ENCODE results near the gene PPARG. TPM values are rescaled to one million over a fixed set of nuclear protein-coding genes. Genes with fewer than 3 reads are reported as not detected.

PPARG gene
- total and polyA plus RNA-seq, 4 donors = 5.2 to 15.7 (median 7.0) TPM

GRCh38 chr3:12458901-12459300 lies 170.0 kb downstream of the PPARG start:
- Histone ChIP-seq H3K4me3 (ENCODE audit: low read depth in 1 of 3, low read length in 3 of 3) (no peak overlapping the region), H3K9ac (ENCODE audit: low read depth in 1 of 2, low read length in 2 of 2) (no peak overlapping the region), H3K9me3 (ENCODE audit: control insufficient read depth in 4 of 4, low read length in 3 of 4) (no peaks in the 10 kb centered on the region), H3K27me3 (ENCODE audit: control insufficient read depth in 4 of 4, insufficient read depth in 4 of 4, low read length in 3 of 4) (no peaks in the 10 kb centered on the region), H3K4me1 (ENCODE audit: control insufficient read depth in 4 of 4, insufficient read depth in 4 of 4, low read length in 3 of 4) (peaks cover 3 to 5% (median 4%) of the 10 kb centered on the region in 4 donors), H3K36me3 (ENCODE audit: control insufficient read depth in 4 of 4, insufficient read depth in 3 of 4, low read depth in 1 of 4, low read length in 3 of 4) (no peaks in the 10 kb centered on the region), H3K27ac (ENCODE audit: low read depth in 1 of 2, low read length in 2 of 2) (no peak overlapping the region)
- TF ChIP-seq JUND (IDR thresholded peaks at IDR 0.05) (no peak), TAF1 (conservative IDR thresholded peaks at IDR 0.05) (no peak), FOXA2 (IDR thresholded peaks at IDR 0.05) (no peak), EGR1 (IDR thresholded peaks at IDR 0.05; ENCODE audit: low read depth in 2 of 2) (no peak), YY1 (IDR thresholded peaks at IDR 0.05) (no peak), ATF3 (IDR thresholded peaks at IDR 0.05) (no peak), RAD21 (IDR thresholded peaks at IDR 0.05) (no peak), HNF4G (IDR thresholded peaks at IDR 0.05) (no peak)
- TF ChIP-seq, protein P1, sequence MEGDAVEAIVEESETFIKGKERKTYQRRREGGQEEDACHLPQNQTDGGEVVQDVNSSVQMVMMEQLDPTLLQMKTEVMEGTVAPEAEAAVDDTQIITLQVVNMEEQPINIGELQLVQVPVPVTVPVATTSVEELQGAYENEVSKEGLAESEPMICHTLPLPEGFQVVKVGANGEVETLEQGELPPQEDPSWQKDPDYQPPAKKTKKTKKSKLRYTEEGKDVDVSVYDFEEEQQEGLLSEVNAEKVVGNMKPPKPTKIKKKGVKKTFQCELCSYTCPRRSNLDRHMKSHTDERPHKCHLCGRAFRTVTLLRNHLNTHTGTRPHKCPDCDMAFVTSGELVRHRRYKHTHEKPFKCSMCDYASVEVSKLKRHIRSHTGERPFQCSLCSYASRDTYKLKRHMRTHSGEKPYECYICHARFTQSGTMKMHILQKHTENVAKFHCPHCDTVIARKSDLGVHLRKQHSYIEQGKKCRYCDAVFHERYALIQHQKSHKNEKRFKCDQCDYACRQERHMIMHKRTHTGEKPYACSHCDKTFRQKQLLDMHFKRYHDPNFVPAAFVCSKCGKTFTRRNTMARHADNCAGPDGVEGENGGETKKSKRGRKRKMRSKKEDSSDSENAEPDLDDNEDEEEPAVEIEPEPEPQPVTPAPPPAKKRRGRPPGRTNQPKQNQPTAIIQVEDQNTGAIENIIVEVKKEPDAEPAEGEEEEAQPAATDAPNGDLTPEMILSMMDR (IDR thresholded peaks at IDR 0.05; ENCODE audit: low read depth, low read length, missing input control) = no peak
- TF ChIP-seq, protein P2, sequence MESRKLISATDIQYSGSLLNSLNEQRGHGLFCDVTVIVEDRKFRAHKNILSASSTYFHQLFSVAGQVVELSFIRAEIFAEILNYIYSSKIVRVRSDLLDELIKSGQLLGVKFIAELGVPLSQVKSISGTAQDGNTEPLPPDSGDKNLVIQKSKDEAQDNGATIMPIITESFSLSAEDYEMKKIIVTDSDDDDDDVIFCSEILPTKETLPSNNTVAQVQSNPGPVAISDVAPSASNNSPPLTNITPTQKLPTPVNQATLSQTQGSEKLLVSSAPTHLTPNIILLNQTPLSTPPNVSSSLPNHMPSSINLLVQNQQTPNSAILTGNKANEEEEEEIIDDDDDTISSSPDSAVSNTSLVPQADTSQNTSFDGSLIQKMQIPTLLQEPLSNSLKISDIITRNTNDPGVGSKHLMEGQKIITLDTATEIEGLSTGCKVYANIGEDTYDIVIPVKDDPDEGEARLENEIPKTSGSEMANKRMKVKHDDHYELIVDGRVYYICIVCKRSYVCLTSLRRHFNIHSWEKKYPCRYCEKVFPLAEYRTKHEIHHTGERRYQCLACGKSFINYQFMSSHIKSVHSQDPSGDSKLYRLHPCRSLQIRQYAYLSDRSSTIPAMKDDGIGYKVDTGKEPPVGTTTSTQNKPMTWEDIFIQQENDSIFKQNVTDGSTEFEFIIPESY (IDR thresholded peaks at IDR 0.05) = no peak
- 83% methylated on average over 8 of the region's 8 CpGs for WGBS
- no peak for DNase-seq (ENCODE audit: low spot score)

DNA sequence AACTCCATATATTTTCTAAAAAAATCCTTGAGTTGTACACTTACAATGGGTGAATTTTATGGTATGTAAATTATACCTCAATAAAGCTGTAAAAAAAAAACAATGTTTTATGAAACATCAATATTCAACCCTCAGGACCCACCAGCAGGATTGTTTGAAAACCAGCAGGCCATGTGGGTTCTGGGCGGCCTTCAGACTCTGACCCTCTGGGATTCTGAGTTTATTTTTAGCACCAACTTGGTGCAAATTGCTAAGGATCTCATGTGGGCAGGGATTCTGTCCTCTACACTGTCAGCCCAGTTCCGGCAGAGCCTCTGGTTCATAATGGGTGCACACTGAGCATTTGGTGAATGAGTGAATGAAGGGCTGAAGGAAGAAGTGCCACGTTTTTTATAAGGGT lies 171.3 kb downstream of the PPARG start:
- Histone ChIP-seq H3K4me1 (ENCODE audit: control insufficient read depth in 4 of 4, insufficient read depth in 4 of 4, low read length in 3 of 4) (peaks cover 3 to 10% (median 6%) of the 10 kb centered on the region in 4 donors), H3K27ac (ENCODE audit: low read depth in 1 of 2, low read length in 2 of 2) (no peak overlapping the region), H3K9ac (ENCODE audit: low read depth in 1 of 2, low read length in 2 of 2) (no peak overlapping the region), H3K27me3 (ENCODE audit: control insufficient read depth in 4 of 4, insufficient read depth in 4 of 4, low read length in 3 of 4) (no peaks in the 10 kb centered on the region), H3K36me3 (ENCODE audit: control insufficient read depth in 4 of 4, insufficient read depth in 3 of 4, low read depth in 1 of 4, low read length in 3 of 4) (no peaks in the 10 kb centered on the region), H3K9me3 (ENCODE audit: control insufficient read depth in 4 of 4, low read length in 3 of 4) (no peaks in the 10 kb centered on the region), H3K4me3 (ENCODE audit: low read depth in 1 of 3, low read length in 3 of 3) (no peak overlapping the region)
- TF ChIP-seq YY1 (IDR thresholded peaks at IDR 0.05) (no peak), HNF4A (conservative IDR thresholded peaks at IDR 0.05) (peak in 1 of 2 donors; percentile 10)
- DNase-seq (ENCODE audit: low spot score) = no peak
- WGBS = 83% methylated on average over 3 of the region's 3 CpGs

- Histone ChIP-seq H3K9me3 (ENCODE audit: control insufficient read depth in 4 of 4, low read length in 3 of 4) (no peaks in the 10 kb centered on the region), H3K4me1 (ENCODE audit: control insufficient read depth in 4 of 4, insufficient read depth in 4 of 4, low read length in 3 of 4) (peaks cover 3 to 10% (median 6%) of the 10 kb centered on the region in 4 donors), H3K27me3 (ENCODE audit: control insufficient read depth in 4 of 4, insufficient read depth in 4 of 4, low read length in 3 of 4) (no peaks in the 10 kb centered on the region), H3K27ac (ENCODE audit: low read depth in 1 of 2, low read length in 2 of 2) (no peak overlapping the region), H3K36me3 (ENCODE audit: control insufficient read depth in 4 of 4, insufficient read depth in 3 of 4, low read depth in 1 of 4, low read length in 3 of 4) (no peaks in the 10 kb centered on the region), H3K9ac (ENCODE audit: low read depth in 1 of 2, low read length in 2 of 2) (no peak overlapping the region), H3K4me3 (ENCODE audit: low read depth in 1 of 3, low read length in 3 of 3) (no peak overlapping the region)
- TF ChIP-seq GABPA (IDR thresholded peaks at IDR 0.05 in 1 of 2, conservative IDR thresholded peaks at IDR 0.05 in 1 of 2) = no peak
- TF ChIP-seq TAF1 (conservative IDR thresholded peaks at IDR 0.05) = no peak
- no peak for TF ChIP-seq HNF4A (conservative IDR thresholded peaks at IDR 0.05)
- no peak for TF ChIP-seq JUND (IDR thresholded peaks at IDR 0.05)
- TF ChIP-seq, protein P1 (IDR thresholded peaks at IDR 0.05; ENCODE audit: low read depth, low read length, missing input control) = no peak
- no peak for TF ChIP-seq SP1 (IDR thresholded peaks at IDR 0.05)
- TF ChIP-seq, protein P2 (IDR thresholded peaks at IDR 0.05) = no peak
- no peak for TF ChIP-seq RAD21 (IDR thresholded peaks at IDR 0.05)
- TF ChIP-seq FOXA1 (IDR thresholded peaks at IDR 0.05) = no peak
- TF ChIP-seq YY1 (IDR thresholded peaks at IDR 0.05) = no peak
- no peak for DNase-seq (ENCODE audit: low spot score)
- 95% methylated on average over 7 of the region's 7 CpGs for WGBS
Observed at GRCh38 chr3:12461097-12461649, 172.3 kb downstream of the PPARG start.
